Peyer's patch (tissue), 4 donors: Measurements from ENCODE around the gene GCN1.

Source experiments
- CTCF ChIP-seq, 6 experiments: fragments of 450-650 bp in 4 of 6; fragments of 200-600 bp in 2 of 6; sonication (generic) in 1 of 6; IDR thresholded peaks; one replicate each; pipeline ENCODE4 v1.5.1; 2017 to 2019; ENCODE audit warnings: antibody characterized with exemption in 6 of 6, mild to moderate bottlenecking in 3 of 6, moderate library complexity in 1 of 6
- POLR2A ChIP-seq, 2 donors: fragments of 450-650 bp; IDR thresholded peaks; one replicate each; pipeline ENCODE4 v1.5.1; 2017; ENCODE audit warnings: antibody characterized with exemption in 2 of 2, mild to moderate bottlenecking in 2 of 2, moderate library complexity in 2 of 2

GRCh38 chr12:120211243-120211903 lies 16.9 kb upstream of the GCN1 start:
- TF ChIP-seq POLR2A (IDR thresholded peaks at IDR 0.05) = no peak
- no peak for TF ChIP-seq CTCF (IDR thresholded peaks at IDR 0.05)
